Measurements from ENCODE around the gene THBS2.
"Not testable (repeated sequence)": the region's sequence is repeated elsewhere in the genome, so short reads cannot be mapped to it uniquely, and the experiment has no call there.

THBS2 gene

DNA sequence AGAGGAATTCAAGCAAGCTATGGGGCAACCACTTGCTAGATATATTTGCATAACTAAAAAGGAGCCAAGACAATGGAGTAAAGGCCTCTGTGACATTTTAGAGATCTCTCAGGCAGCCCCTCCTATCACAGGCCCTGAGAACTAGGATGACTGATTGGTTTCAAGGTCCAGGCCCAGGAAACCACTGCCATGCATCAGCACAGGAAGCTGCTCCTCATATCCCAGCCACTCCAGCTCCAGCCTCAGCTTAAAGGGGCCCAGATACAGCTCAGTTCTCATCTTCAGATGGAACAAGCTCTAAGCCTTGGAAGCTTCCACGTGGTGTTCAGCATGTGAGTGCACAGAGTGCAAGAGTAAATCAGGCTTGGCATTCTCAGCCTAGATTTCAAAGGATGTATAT lies 21.1 kb upstream of the THBS2 start:
- DNase-seq (ENCODE audit: insufficient read length, low spot score) (no peak), FAIRE-seq (no peak)

DNA sequence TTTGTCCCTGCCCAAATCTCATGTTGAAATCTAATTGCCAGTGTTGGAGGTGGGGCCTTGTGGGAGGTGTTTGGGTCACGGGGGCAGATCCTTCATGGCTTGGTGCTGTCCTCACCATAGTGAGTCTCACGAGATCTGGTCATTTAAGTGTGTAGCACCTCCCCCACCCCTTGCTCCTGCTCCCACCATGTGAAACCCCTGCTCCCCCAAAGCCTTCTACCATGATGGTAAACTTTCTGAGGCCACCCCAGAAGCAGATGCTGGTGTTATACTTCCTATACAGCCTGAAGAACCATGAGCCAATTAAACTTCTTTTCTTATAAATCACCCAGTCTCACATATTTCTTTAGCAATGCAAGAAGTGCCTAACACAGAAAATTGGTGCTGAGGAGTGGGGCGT lies 19.9 kb upstream of the THBS2 start:
- TF ChIP-seq, protein P1, sequence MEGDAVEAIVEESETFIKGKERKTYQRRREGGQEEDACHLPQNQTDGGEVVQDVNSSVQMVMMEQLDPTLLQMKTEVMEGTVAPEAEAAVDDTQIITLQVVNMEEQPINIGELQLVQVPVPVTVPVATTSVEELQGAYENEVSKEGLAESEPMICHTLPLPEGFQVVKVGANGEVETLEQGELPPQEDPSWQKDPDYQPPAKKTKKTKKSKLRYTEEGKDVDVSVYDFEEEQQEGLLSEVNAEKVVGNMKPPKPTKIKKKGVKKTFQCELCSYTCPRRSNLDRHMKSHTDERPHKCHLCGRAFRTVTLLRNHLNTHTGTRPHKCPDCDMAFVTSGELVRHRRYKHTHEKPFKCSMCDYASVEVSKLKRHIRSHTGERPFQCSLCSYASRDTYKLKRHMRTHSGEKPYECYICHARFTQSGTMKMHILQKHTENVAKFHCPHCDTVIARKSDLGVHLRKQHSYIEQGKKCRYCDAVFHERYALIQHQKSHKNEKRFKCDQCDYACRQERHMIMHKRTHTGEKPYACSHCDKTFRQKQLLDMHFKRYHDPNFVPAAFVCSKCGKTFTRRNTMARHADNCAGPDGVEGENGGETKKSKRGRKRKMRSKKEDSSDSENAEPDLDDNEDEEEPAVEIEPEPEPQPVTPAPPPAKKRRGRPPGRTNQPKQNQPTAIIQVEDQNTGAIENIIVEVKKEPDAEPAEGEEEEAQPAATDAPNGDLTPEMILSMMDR (IDR thresholded peaks at IDR 0.05; ENCODE audit: insufficient read depth, missing control alignments) = no peak
- FAIRE-seq (no peak), DNase-seq (ENCODE audit: insufficient read length, low spot score) (no peak)

More for the DNA sequence above, 21.1 kb upstream of the THBS2 start:
- TF ChIP-seq, protein P1 (IDR thresholded peaks at IDR 0.05; ENCODE audit: insufficient read depth, missing control alignments) = no peak

DNA sequence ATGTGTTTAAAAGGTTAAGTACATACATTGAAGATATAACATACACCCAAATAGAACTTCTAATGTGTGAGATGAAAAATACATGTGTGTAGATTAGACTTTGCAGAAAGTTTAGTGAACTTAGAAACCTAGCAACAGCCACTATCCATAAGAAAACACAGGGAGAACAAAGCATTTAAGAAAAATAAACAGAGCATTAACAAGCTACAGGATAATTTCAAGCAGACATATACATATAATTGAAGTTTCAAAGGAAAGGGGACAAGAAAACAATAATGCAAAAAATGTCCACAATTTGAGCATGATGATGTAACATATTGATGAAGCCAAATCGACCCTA lies 18.2 kb upstream of the THBS2 start:
- FAIRE-seq (no peak), DNase-seq (ENCODE audit: insufficient read length, low spot score) (no peak)
- TF ChIP-seq, protein P1 (IDR thresholded peaks at IDR 0.05; ENCODE audit: insufficient read depth, missing control alignments) = no peak

DNA sequence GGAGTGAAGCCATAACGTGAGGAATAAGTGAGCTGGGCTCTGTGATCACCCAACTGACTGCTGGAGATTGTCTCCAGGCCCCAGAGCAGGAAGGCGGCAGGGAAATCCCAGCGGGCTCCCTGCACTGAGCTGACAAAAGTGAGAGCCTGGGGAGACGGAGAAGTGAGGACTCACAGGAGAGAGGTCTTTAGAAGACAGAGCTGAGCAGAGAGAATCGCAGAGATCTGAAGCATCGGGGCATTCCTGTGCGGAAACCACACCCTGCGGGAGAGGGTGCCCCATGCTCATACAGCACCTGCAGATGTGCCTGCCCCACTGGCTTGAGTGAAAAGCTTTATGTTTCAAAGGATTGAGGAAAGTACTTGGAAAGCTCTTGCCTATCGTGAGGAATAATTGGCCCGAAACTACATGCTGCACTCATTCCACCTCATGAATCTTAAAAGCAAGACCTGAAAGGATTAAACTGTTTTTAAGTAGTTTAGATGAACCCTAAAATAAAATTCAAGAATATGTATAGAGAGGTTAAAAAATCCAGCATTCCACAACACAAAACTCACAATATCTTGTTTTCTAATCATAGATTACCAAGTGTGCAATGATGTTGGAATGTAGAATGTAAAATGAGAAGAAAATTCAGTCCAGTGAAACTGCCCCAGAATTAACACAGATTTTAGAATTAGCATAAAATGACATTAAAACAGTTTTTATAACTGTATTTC lies 17.7 kb upstream of the THBS2 start:
- FAIRE-seq (no peak), DNase-seq (ENCODE audit: insufficient read length, low spot score) (no peak)

DNA sequence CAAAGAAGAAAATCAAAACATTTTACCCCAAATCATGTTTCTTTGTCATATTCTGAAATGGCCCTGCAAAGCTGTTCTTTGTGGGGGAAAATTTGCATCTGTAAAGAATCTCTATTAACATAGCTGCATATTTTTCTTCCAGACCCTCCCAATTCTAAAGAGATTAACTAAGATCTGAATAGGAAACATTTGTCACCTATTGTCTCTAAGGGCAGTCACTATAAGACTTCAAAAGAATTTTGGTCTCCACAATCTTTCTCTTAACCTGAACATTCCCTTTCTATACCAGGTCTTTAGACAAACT lies 16.4 kb upstream of the THBS2 start:
- not testable (repeated sequence) for FAIRE-seq; DNase-seq (ENCODE audit: insufficient read length, low spot score)

More for the DNA sequence above, 17.7 kb upstream of the THBS2 start:
- TF ChIP-seq, protein P1 (IDR thresholded peaks at IDR 0.05; ENCODE audit: insufficient read depth, missing control alignments) = no peak

DNA sequence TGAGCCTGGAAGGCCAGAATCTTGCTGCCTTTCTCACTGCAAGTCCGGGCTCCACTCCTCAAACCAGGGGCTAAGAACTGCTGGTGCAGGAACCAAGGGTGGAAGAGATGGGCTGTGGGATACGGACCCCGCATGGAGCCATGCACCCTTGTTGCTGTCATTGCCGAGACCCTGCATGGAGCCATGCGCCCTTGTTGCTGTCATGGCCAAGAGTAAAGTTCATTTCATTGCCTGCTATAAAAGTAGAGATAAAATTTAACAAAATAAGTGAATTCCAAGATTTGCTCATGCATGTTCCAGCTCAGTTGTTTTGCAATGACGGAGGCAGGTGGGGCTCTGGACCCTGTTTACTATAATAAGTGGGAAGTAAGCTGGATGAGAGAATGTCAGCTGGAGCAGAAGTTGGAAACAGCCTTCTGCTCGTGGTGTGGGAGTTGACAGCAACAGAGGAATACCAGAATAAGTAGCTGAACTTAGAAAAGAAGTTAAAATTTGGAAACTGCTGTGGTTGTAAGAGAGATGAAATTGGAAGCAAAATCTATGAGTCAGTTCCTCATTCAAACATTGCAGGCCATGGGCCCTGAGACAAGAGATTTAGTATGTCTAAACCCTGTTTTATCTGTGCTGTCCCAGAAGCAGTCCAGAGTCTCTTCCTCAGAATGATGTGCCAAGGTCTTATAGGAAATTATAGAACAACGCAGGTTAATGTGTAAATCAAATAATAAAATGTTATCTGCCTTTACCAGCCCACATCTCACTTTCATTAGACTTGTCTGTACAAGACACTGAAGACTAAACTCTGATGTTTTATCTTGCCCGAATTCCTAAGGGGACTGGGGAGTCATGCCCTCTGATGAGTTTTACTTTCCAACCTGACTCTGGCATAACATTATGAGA lies 15.8 kb upstream of the THBS2 start:
- FAIRE-seq = no peak
- TF ChIP-seq, protein P1 (IDR thresholded peaks at IDR 0.05; ENCODE audit: insufficient read depth, missing control alignments) = no peak

DNA sequence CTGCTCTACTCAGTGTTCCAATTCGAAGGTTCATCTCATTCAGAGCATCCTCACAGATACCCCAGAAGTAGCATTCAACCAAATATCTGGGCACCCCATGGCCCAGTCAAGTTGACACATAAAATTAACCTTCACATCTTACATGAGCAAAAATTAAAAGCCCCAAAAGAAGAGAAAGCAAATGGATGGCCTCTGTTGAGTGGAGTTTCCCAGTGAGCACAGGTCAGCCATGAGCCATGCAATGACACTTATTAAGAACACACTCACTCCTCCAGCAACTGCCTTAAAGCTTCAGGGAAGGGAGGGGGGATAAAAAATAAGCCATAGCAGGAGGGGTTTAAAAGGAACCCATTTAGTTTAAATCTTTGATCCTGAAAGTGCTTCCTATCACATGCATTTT lies 14.6 kb upstream of the THBS2 start:
- FAIRE-seq (no peak), DNase-seq (ENCODE audit: insufficient read length, low spot score) (no peak)
- TF ChIP-seq, protein P1 (IDR thresholded peaks at IDR 0.05; ENCODE audit: insufficient read depth, missing control alignments) = no peak

More for the DNA sequence above, 15.8 kb upstream of the THBS2 start:
- no peak for DNase-seq (ENCODE audit: insufficient read length, low spot score)

Measured in D721Med (cell line).